ENCODE results near the gene WDR59.
A peak's percentile ranks its signal among the peaks of the same experiment; 100 is the strongest.
"Not testable (repeated sequence)": the region's sequence is repeated elsewhere in the genome, so short reads cannot be mapped to it uniquely, and the experiment has no call there.

The WDR59 gene

GRCh38 chr16:74862743-74863244, 122.1 kb downstream of the WDR59 start:
- Histone ChIP-seq H3K27me3 (peaks cover 4% of the 10 kb centered on the region; the same call in 1 of the 2 replicates), H3K4me3 (ENCODE audit: low read depth, low read length) (no peak overlapping the region), H3K9me3 (no peaks in the 10 kb centered on the region), H3K4me1 (0 out of 2 replicates have a peak, but pooled peaks cover 2% of the 10 kb centered on the region), H3K36me3 (no peaks in the 10 kb centered on the region)
- no peak for DNase-seq
- peak; percentile 85 for TF ChIP-seq CTCF (IDR thresholded peaks at IDR 0.05; ENCODE audit: low read depth, low read length)

GRCh38 chr16:74852500-74852875, 132.4 kb downstream of the WDR59 start:
- Histone ChIP-seq H3K4me3 (ENCODE audit: low read depth, low read length) (no peak overlapping the region), H3K4me1 (no peaks in the 10 kb centered on the region), H3K9me3 (no peaks in the 10 kb centered on the region), H3K27me3 (no peaks in the 10 kb centered on the region), H3K36me3 (no peaks in the 10 kb centered on the region)
- no peak for DNase-seq
- no peak for TF ChIP-seq CTCF (IDR thresholded peaks at IDR 0.05; ENCODE audit: low read depth, low read length)

GRCh38 chr16:74850027-74850426, 134.9 kb downstream of the WDR59 start:
- DNase-seq: no peak
- TF ChIP-seq CTCF (IDR thresholded peaks at IDR 0.05; ENCODE audit: low read depth, low read length): no peak
- no peaks in the 10 kb centered on the region for H3K27me3 ChIP-seq
- H3K9me3 ChIP-seq: no peaks in the 10 kb centered on the region
- no peak overlapping the region for H3K4me3 ChIP-seq (ENCODE audit: low read depth, low read length)
- no peaks in the 10 kb centered on the region for H3K36me3 ChIP-seq
- no peaks in the 10 kb centered on the region for H3K4me1 ChIP-seq

- H3K4me3 ChIP-seq (ENCODE audit: low read depth, low read length): no peak overlapping the region
- H3K9me3 ChIP-seq: no peaks in the 10 kb centered on the region
- TF ChIP-seq CTCF (IDR thresholded peaks at IDR 0.05; ENCODE audit: low read depth, low read length): no peak
- H3K36me3 ChIP-seq: no peaks in the 10 kb centered on the region
- DNase-seq: no peak
- no peaks in the 10 kb centered on the region for H3K4me1 ChIP-seq
- H3K27me3 ChIP-seq: no peaks in the 10 kb centered on the region
These were observed 137.7 kb downstream of the WDR59 start for GRCh38 chr16:74847202-74847601.

GRCh38 chr16:74846714-74847113, 138.2 kb downstream of the WDR59 start:
- H3K36me3 ChIP-seq: no peaks in the 10 kb centered on the region
- H3K9me3 ChIP-seq: no peaks in the 10 kb centered on the region
- no peaks in the 10 kb centered on the region for H3K27me3 ChIP-seq
- DNase-seq: no peak
- TF ChIP-seq CTCF (IDR thresholded peaks at IDR 0.05; ENCODE audit: low read depth, low read length): no peak
- no peaks in the 10 kb centered on the region for H3K4me1 ChIP-seq
- H3K4me3 ChIP-seq (ENCODE audit: low read depth, low read length): no peak overlapping the region

GRCh38 chr16:74844041-74844980, 140.6 kb downstream of the WDR59 start:
- no peak for DNase-seq
- TF ChIP-seq CTCF (IDR thresholded peaks at IDR 0.05; ENCODE audit: low read depth, low read length): no peak
- H3K27me3 ChIP-seq: no peaks in the 10 kb centered on the region
- H3K4me3 ChIP-seq (ENCODE audit: low read depth, low read length): no peak overlapping the region
- H3K36me3 ChIP-seq: no peaks in the 10 kb centered on the region
- no peaks in the 10 kb centered on the region for H3K9me3 ChIP-seq
- H3K4me1 ChIP-seq: no peaks in the 10 kb centered on the region

- H3K4me3 ChIP-seq (ENCODE audit: low read depth, low read length); DNase-seq; H3K36me3 ChIP-seq: not testable (repeated sequence)
These were observed 141.4 kb downstream of the WDR59 start for GRCh38 chr16:74843381-74844035.

More at GRCh38 chr16:74843381-74844035, 141.4 kb downstream of the WDR59 start:
- H3K9me3 ChIP-seq, H3K4me1 ChIP-seq, H3K27me3 ChIP-seq: not testable (repeated sequence)
